Neutrophil (primary cell): ENCODE results near the gene CD28.

Experiments
- H3K27ac ChIP-seq: fragments of 200-600 bp; sonication (generic); 2 replicates; pipeline ENCODE4 v1.5.1; 2016; ENCODE audit warnings: mild to moderate bottlenecking, moderate library complexity
- H3K27me3 ChIP-seq: fragments of 200-600 bp; sonication (generic); 2 replicates; pipeline ENCODE4 v1.6.0; 2016; ENCODE audit warnings: mild to moderate bottlenecking
- H3K36me3 ChIP-seq: fragments of 200-600 bp; sonication (generic); 2 replicates; pipeline ENCODE4 v1.5.1; 2017
- H3K4me1 ChIP-seq, 2 experiments: fragments of 200-600 bp in 1 of 2; sonication (generic) in 1 of 2; 1 replicate in 1 of 2; 2 replicates in 1 of 2; pipeline versions ENCODE4 v1.5.1 to v1.6.1; 2013 to 2016; ENCODE audit warnings: low read depth in 1 of 2, low read length in 1 of 2, mild to moderate bottlenecking in 1 of 2, moderate library complexity in 1 of 2; ENCODE audit not compliant: control insufficient read depth in 1 of 2, insufficient read depth in 1 of 2
- H3K4me3 ChIP-seq, 2 experiments: fragments of 200-600 bp in 1 of 2; sonication (generic) in 1 of 2; 1 replicate in 1 of 2; 2 replicates in 1 of 2; pipeline ENCODE4 v1.5.1; 2013 to 2016; ENCODE audit warnings: low read depth in 1 of 2, low read length in 1 of 2, mild to moderate bottlenecking in 1 of 2, moderate library complexity in 1 of 2
- H3K9me3 ChIP-seq: fragments of 200-600 bp; sonication (generic); 2 replicates; pipeline ENCODE4 v1.5.1; 2016
- TF ChIP-seq, protein P1 (sequence below): fragments of 200-600 bp; sonication (generic); IDR thresholded peaks from 2 replicates; pipeline ENCODE4 v1.5.1; 2016; ENCODE audit warnings: antibody characterized with exemption

Gene CD28

DNA sequence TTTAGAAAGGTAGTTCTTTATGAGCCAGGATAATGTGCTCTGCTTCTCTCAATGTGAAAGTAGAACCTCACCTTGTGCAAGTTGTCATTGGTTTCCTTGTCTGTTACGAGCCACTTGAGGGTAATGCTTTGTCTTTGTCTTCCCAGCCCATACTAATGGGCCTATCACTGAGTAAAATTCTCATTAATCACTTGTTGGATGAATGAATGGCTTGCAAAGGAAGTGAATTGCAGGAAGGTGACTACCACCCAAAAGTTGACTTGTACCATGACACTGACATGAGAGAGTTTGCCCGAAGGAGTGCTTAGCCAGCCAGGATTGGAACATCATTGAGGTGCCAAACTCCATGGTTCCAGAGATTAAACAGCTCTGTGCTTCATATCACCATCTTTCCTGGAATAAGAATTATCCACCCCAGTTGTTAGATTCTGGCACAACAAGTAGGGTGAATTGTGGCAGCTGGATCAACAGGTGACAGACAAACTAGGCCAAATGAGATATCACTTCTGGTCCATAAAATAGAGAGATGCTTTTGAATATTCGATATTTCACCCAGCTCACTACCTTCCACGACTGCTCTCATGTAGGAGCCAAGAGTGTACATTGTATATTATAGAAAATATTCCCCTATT, 20.5 kb upstream of the CD28 start:
- H3K36me3 ChIP-seq = no peaks in the 10 kb centered on the region
- no peaks in the 10 kb centered on the region for H3K27me3 ChIP-seq
- no peaks in the 10 kb centered on the region for H3K4me1 ChIP-seq
- no peaks in the 10 kb centered on the region for H3K9me3 ChIP-seq
- H3K27ac ChIP-seq = no peak overlapping the region
- no peak overlapping the region for H3K4me3 ChIP-seq
- TF ChIP-seq, protein P1, sequence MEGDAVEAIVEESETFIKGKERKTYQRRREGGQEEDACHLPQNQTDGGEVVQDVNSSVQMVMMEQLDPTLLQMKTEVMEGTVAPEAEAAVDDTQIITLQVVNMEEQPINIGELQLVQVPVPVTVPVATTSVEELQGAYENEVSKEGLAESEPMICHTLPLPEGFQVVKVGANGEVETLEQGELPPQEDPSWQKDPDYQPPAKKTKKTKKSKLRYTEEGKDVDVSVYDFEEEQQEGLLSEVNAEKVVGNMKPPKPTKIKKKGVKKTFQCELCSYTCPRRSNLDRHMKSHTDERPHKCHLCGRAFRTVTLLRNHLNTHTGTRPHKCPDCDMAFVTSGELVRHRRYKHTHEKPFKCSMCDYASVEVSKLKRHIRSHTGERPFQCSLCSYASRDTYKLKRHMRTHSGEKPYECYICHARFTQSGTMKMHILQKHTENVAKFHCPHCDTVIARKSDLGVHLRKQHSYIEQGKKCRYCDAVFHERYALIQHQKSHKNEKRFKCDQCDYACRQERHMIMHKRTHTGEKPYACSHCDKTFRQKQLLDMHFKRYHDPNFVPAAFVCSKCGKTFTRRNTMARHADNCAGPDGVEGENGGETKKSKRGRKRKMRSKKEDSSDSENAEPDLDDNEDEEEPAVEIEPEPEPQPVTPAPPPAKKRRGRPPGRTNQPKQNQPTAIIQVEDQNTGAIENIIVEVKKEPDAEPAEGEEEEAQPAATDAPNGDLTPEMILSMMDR = no peak

DNA sequence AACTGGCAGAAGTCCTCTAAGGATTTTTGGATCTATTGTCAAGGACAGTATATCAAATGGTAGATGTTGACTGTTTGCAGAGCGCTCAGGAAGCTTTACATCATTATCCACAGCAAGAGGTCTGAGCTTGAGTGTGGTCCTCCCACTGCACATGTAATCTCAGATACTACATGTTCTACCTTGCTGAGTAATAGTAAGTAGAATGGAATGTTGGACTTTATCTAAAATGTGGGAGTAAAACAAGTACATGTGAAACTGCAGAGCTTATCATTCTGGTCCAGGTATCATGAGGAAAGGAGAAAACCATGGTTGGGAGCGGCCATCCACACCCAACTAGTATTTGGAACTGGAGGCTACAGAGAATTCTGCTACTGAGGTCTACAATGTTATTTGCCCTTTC, 19.3 kb upstream of the CD28 start:
- H3K27me3 ChIP-seq = no peaks in the 10 kb centered on the region
- H3K4me1 ChIP-seq = no peaks in the 10 kb centered on the region
- no peaks in the 10 kb centered on the region for H3K36me3 ChIP-seq
- no peak overlapping the region for H3K4me3 ChIP-seq
- TF ChIP-seq, protein P1 = no peak
- no peak overlapping the region for H3K27ac ChIP-seq
- no peaks in the 10 kb centered on the region for H3K9me3 ChIP-seq

DNA sequence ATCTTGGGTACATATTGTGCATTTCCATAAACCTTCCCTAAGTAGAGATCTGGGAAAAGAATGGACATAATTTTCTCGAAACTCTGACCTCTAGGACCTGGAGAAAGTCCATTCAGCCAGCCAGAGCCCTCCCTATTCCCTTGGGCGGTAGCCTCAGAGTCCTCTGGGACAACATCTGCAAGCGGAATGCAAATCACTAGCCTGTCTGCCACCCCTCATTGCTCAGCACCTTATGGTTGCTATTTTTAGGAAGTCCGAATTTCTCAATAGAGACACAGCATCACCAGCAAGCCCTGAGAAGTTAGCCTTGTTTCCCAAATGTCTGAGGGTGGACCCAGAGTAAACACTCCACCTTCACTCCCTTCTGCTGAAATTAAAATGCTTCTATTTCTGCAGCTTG, 17.6 kb upstream of the CD28 start:
- H3K4me1 ChIP-seq = no peaks in the 10 kb centered on the region
- TF ChIP-seq, protein P1 = no peak
- H3K36me3 ChIP-seq = no peaks in the 10 kb centered on the region
- no peak overlapping the region for H3K4me3 ChIP-seq
- no peak overlapping the region for H3K27ac ChIP-seq
- H3K9me3 ChIP-seq = no peaks in the 10 kb centered on the region
- no peaks in the 10 kb centered on the region for H3K27me3 ChIP-seq

DNA sequence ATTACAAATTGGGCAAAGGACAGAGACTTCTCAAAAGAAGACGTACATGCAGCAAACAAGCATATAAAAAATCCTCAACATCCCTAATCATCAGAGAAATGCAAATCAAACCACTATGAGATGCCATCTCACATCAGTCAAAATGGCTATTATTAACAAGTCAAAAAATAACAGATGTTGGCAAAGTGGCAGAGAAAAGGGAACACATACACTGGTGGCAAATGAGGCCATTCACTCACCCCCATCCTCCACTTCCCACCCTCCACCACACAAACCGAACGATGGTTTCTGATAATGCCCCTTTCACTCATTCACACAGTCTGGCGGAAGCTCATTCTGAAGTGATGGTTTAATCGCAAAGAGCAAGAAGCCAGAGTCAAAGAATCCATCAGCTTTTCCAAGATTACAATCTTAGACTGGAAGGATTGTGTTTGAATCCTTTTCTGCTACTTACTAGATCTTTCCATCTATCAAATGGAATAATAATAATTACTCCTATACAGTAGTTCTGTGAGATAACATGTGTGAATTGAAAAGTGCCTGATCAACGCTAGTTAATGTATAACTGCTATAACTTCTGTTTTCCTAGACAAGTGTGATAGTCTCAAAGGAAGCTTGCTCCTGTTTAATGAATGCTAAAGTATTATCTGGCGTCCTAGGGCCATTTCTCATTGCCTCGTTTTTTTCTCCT, 16.9 kb upstream of the CD28 start:
- Histone ChIP-seq H3K36me3 (no peaks in the 10 kb centered on the region), H3K4me3 (no peak overlapping the region), H3K27me3 (no peaks in the 10 kb centered on the region), H3K4me1 (no peaks in the 10 kb centered on the region), H3K27ac (no peak overlapping the region), H3K9me3 (no peaks in the 10 kb centered on the region)
- TF ChIP-seq, protein P1 = no peak

DNA sequence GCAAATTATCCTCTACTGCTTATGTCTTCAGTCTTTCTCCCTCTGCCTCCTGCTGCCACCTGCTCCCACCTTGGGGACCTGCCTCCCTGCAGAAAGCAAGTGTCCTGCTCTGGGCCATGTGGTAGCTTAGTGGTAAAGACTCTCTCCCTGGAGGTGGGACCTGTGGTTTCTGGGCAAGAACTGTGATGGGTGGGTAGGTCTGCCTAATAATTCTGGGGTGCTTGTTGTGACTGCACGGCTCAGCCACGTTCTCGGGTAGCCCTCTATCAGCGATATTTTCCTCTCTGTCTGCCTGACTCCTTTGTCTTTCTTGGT, 16.4 kb upstream of the CD28 start:
- no peaks in the 10 kb centered on the region for H3K36me3 ChIP-seq
- no peaks in the 10 kb centered on the region for H3K9me3 ChIP-seq
- TF ChIP-seq, protein P1 = no peak
- no peaks in the 10 kb centered on the region for H3K4me1 ChIP-seq
- no peak overlapping the region for H3K4me3 ChIP-seq
- no peak overlapping the region for H3K27ac ChIP-seq
- H3K27me3 ChIP-seq = no peaks in the 10 kb centered on the region
